Thyroid gland (tissue), 4 donors: ENCODE data around the gene SYT4.

Experiments
- POLR2A ChIP-seq, 2 donors: fragments of 450-650 bp; IDR thresholded peaks; one replicate each; pipeline ENCODE4 v1.6.1; 2017; ENCODE audit warnings: antibody characterized with exemption in 2 of 2, mild to moderate bottlenecking in 2 of 2, moderate library complexity in 1 of 2
- TF ChIP-seq, protein P1 (sequence below), 6 experiments: fragments of 200-600 bp in 3 of 6; fragments of 450-650 bp in 3 of 6; sonication (generic) in 3 of 6; IDR thresholded peaks; one replicate each; pipeline ENCODE4 v1.5.1; 2016 to 2019; ENCODE audit warnings: antibody characterized with exemption in 6 of 6, mild to moderate bottlenecking in 2 of 6, inconsistent platforms in 1 of 6, moderate library complexity in 1 of 6

DNA sequence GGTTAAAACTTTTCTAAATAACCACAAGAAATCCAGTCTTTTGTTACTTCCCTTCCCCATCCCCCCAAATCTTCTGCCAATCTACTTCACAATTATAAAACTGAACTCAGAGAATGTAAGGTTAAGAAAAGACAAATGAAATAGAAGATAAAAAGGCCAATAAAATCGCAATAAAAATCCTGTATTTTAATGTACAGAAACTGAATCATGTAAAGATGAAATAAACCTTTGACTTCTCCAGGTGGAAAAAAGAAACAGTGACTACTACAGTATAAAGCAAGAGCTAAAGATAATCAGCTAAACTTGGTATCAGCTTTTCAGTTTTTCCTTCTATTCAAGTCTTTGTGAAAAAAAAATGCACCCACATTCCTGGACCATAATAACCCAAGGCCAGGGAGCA, 1.7 kb downstream of the SYT4 start:
- TF ChIP-seq, protein P1, sequence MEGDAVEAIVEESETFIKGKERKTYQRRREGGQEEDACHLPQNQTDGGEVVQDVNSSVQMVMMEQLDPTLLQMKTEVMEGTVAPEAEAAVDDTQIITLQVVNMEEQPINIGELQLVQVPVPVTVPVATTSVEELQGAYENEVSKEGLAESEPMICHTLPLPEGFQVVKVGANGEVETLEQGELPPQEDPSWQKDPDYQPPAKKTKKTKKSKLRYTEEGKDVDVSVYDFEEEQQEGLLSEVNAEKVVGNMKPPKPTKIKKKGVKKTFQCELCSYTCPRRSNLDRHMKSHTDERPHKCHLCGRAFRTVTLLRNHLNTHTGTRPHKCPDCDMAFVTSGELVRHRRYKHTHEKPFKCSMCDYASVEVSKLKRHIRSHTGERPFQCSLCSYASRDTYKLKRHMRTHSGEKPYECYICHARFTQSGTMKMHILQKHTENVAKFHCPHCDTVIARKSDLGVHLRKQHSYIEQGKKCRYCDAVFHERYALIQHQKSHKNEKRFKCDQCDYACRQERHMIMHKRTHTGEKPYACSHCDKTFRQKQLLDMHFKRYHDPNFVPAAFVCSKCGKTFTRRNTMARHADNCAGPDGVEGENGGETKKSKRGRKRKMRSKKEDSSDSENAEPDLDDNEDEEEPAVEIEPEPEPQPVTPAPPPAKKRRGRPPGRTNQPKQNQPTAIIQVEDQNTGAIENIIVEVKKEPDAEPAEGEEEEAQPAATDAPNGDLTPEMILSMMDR (IDR thresholded peaks at IDR 0.05) = no peak
- TF ChIP-seq POLR2A (IDR thresholded peaks at IDR 0.05) = no peak
